Hepatic stellate cell (primary cell): ENCODE data around the gene DCLK1.

Source experiments
- DNase-seq: peaks from one replicate; pipeline ENCODE4 v3.0.0; 2011; ENCODE audit warnings: low spot score

The DCLK1 gene

GRCh38 chr13:35945368-35945767, 185.8 kb downstream of the DCLK1 start:
- DNase-seq, result no peak

- no peak for DNase-seq
Observed at GRCh38 chr13:35941374-35941773, 189.8 kb downstream of the DCLK1 start.

- DNase-seq, result no peak
Observed at GRCh38 chr13:35940734-35941133, 190.4 kb downstream of the DCLK1 start.

- DNase-seq, result no peak
Observed at GRCh38 chr13:35936246-35936978, 194.8 kb downstream of the DCLK1 start.

GRCh38 chr13:35930665-35931631, 200.2 kb downstream of the DCLK1 start:
- DNase-seq, result no peak

- DNase-seq, result no peak
Observed at GRCh38 chr13:35927567-35928021, 203.6 kb downstream of the DCLK1 start.

- DNase-seq, result no peak
Observed at GRCh38 chr13:35926859-35927530, 204.2 kb downstream of the DCLK1 start.

- DNase-seq, result no peak
Observed at GRCh38 chr13:35925669-35926068, 205.5 kb downstream of the DCLK1 start.

- peak; percentile 44 for DNase-seq
Observed at GRCh38 chr13:35923347-35923746, 207.8 kb downstream of the DCLK1 start.

- DNase-seq, result no peak
Observed at GRCh38 chr13:35920816-35921215, 210.4 kb downstream of the DCLK1 start.

GRCh38 chr13:35917942-35918645, 213.1 kb downstream of the DCLK1 start:
- no peak for DNase-seq

- DNase-seq, result peak; percentile 11
Observed at GRCh38 chr13:35917252-35917941, 213.8 kb downstream of the DCLK1 start.

GRCh38 chr13:35916146-35916545, 215.0 kb downstream of the DCLK1 start:
- DNase-seq, result no peak

- no peak for DNase-seq
Observed at GRCh38 chr13:35914662-35915061, 216.5 kb downstream of the DCLK1 start.

GRCh38 chr13:35912841-35913240, 218.3 kb downstream of the DCLK1 start:
- DNase-seq, result no peak

GRCh38 chr13:35909837-35910540, 221.2 kb downstream of the DCLK1 start:
- no peak for DNase-seq

GRCh38 chr13:35909091-35909490, 222.1 kb downstream of the DCLK1 start:
- no peak for DNase-seq

- DNase-seq, result no peak
Observed at GRCh38 chr13:35908226-35908625, 223.0 kb downstream of the DCLK1 start.

- DNase-seq, result no peak
Observed at GRCh38 chr13:35906636-35907035, 224.5 kb downstream of the DCLK1 start.

GRCh38 chr13:35903075-35903474, 228.1 kb downstream of the DCLK1 start:
- DNase-seq, result no peak

- DNase-seq, result no peak
Observed at GRCh38 chr13:35898041-35898440, 233.1 kb downstream of the DCLK1 start.
